GM23338 (cell line): ENCODE results near the gene TRIML1. TPM values are rescaled to one million over a fixed set of nuclear protein-coding genes. Genes with fewer than 3 reads are reported as not detected.

Source experiments
- ATAC-seq: fragments of 200-7000 bp; cut with Tn5 transposase; 3 replicates; pipeline ENCODE4 v1.9.1; 2020
- DNase-seq: peaks from one replicate; pipeline ENCODE4 v3.0.0-alpha.2; 2015; ENCODE audit warnings: low spot score
- H2AFZ ChIP-seq: fragments of 200-600 bp; sonication (generic); 2 replicates; pipeline ENCODE4 v1.8.0; 2016; ENCODE audit warnings: antibody characterized with exemption, mild to moderate bottlenecking, moderate library complexity
- H3F3A ChIP-seq: fragments of 200-600 bp; sonication (generic); replicated peaks from 2 replicates; pipeline ENCODE4 v1.8.0; 2017; ENCODE audit warnings: antibody characterized with exemption, mixed run types, low read depth
- H3K27ac ChIP-seq: fragments of 200-600 bp; sonication (generic); 2 replicates; pipeline ENCODE4 v1.6.1; 2016; ENCODE audit warnings: low read depth
- H3K27me3 ChIP-seq: fragments of 200-600 bp; sonication (generic); 2 replicates; pipeline ENCODE4 v1.8.0; 2016; ENCODE audit warnings: mild to moderate bottlenecking, mixed run types, moderate library complexity; ENCODE audit not compliant: insufficient read depth
- H3K36me3 ChIP-seq: fragments of 200-600 bp; sonication (generic); 2 replicates; pipeline ENCODE4 v1.8.0; 2016; ENCODE audit warnings: mild to moderate bottlenecking; ENCODE audit not compliant: insufficient read depth
- H3K4me1 ChIP-seq: fragments of 200-600 bp; sonication (generic); 2 replicates; pipeline ENCODE4 v1.8.0; 2016; ENCODE audit warnings: mild to moderate bottlenecking, moderate library complexity; ENCODE audit not compliant: insufficient read depth
- H3K4me2 ChIP-seq: fragments of 200-600 bp; sonication (generic); 2 replicates; pipeline ENCODE4 v1.7.1; 2017; ENCODE audit warnings: mixed run types
- H3K4me3 ChIP-seq: fragments of 200-600 bp; sonication (generic); 2 replicates; pipeline ENCODE4 v1.6.1; 2016; ENCODE audit warnings: mixed run types
- H3K79me2 ChIP-seq: fragments of 200-600 bp; sonication (generic); replicated peaks from 2 replicates; pipeline ENCODE4 v1.8.0; 2017; ENCODE audit warnings: mild to moderate bottlenecking; ENCODE audit not compliant: insufficient read depth
- H3K9me2 ChIP-seq: fragments of 200-600 bp; sonication (generic); 2 replicates; pipeline ENCODE4 v1.8.0; 2017; ENCODE audit not compliant: insufficient read depth
- H4K20me1 ChIP-seq: fragments of 200-600 bp; sonication (generic); replicated peaks from 2 replicates; pipeline ENCODE4 v1.8.0; 2017; ENCODE audit warnings: mild to moderate bottlenecking; ENCODE audit not compliant: insufficient read depth
- H3K27ac Mint-ChIP-seq: 2 replicates; pipeline ENCODE4 v1.8.0; 2020; ENCODE audit warnings: inconsistent platforms, mild to moderate bottlenecking, moderate library complexity, mixed read lengths
- H3K27me3 Mint-ChIP-seq: 3 replicates; pipeline ENCODE4 v1.8.0; 2022; ENCODE audit warnings: low read depth, mild to moderate bottlenecking, moderate library complexity, mixed read lengths, inconsistent platforms; ENCODE audit not compliant: insufficient read depth, poor library complexity
- H3K36me3 Mint-ChIP-seq: 3 replicates; pipeline ENCODE4 v1.8.0; 2021; ENCODE audit warnings: low read depth, mild to moderate bottlenecking, inconsistent platforms, moderate library complexity, mixed read lengths
- H3K4me1 Mint-ChIP-seq: 3 replicates; pipeline ENCODE4 v1.8.0; 2020; ENCODE audit warnings: mild to moderate bottlenecking, inconsistent platforms, mixed read lengths
- H3K4me3 Mint-ChIP-seq: 3 replicates; pipeline ENCODE4 v1.8.0; 2021; ENCODE audit warnings: moderate library complexity, mild to moderate bottlenecking, inconsistent platforms, mixed read lengths
- H3K9me3 Mint-ChIP-seq: 3 replicates; pipeline ENCODE4 v1.8.0; 2020; ENCODE audit warnings: moderate library complexity, mild to moderate bottlenecking, inconsistent platforms, mixed read lengths
- CREB1 ChIP-seq: fragments of 250-450 bp; sonication (Bioruptor Pico); IDR thresholded peaks from 2 replicates; pipeline ENCODE4 v1.5.0; 2020; ENCODE audit warnings: low read depth, mild to moderate bottlenecking, moderate library complexity
- JUNB ChIP-seq: IDR thresholded peaks from one replicate; pipeline ENCODE4 v1.6.1; 2016; ENCODE audit warnings: antibody characterized with exemption; ENCODE audit not compliant: unreplicated experiment
- NANOG ChIP-seq: IDR thresholded peaks from 2 replicates; pipeline ENCODE4 v1.6.1; 2016; ENCODE audit warnings: antibody characterized with exemption, borderline replicate concordance
- POLR2AphosphoS5 ChIP-seq: IDR thresholded peaks from 2 replicates; pipeline ENCODE4 v1.6.1; 2016; ENCODE audit warnings: antibody characterized with exemption, low read depth
- ZNF331 ChIP-seq: fragments of 250-450 bp; sonication (Bioruptor Pico); IDR thresholded peaks from 2 replicates; pipeline ENCODE4 v1.5.0; 2020; ENCODE audit warnings: low read depth, mild to moderate bottlenecking, moderate library complexity
- polyA plus RNA-seq: library from polyadenylated mRNA; unstranded; fragments of >200 nt; fragmentation: Nextera tagmentation; extraction: Ambion mirVana; gene quantifications from 2 replicates; pipeline ENCODE4 v1.2.1, GENCODE V29; 2016
- total RNA-seq: library from RNA; depleted of rRNA; stranded (reverse); fragments of >200 nt; shearing (Covaris generic); gene quantifications from 2 replicates; pipeline ENCODE4 v1.2.3, GENCODE V29; 2014
- TF ChIP-seq, protein P1 (sequence below): IDR thresholded peaks from one replicate; pipeline ENCODE4 v1.6.1; 2018; ENCODE audit warnings: antibody characterized with exemption; ENCODE audit not compliant: unreplicated experiment
- TF ChIP-seq, protein P2 (sequence below), 2 experiments: fragments of 200-600 bp in 1 of 2; sonication (generic) in 1 of 2; conservative IDR thresholded peaks; 2 replicates each; pipeline versions ENCODE4 v1.5.1 to v1.6.1; 2016 to 2017; ENCODE audit warnings: antibody characterized with exemption in 2 of 2, low read depth in 2 of 2, mild to moderate bottlenecking in 2 of 2, moderate library complexity in 1 of 2
- TF ChIP-seq, protein P3 (sequence below): fragments of 250-450 bp; sonication (Bioruptor Pico); IDR thresholded peaks from 2 replicates; pipeline ENCODE4 v1.5.0; 2020; ENCODE audit warnings: mild to moderate bottlenecking, moderate library complexity

TRIML1 gene
- total and polyA plus RNA-seq, 2 experiments from 2014 or later = not detected

DNA sequence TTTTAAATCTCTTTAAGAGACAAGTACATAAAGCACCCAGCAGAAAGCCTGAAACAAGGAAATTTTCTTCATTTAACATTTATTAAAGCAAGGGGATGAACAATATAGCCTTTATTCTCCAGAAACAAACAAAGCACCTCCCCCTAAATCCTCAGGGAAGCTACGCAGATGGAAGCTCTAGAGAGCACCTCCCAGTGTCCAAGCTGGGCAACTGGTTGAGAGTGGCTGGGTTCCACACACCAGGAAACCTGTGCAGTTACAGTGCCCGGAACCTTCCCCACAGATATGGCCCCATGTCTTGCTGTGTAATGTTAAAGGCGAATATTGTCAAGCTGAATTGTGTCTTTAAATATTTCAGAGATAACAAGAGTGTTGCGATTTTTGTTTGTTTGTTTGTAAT, 8.9 kb upstream of the TRIML1 start (continued):
- no peak for TF ChIP-seq JUNB
- TF ChIP-seq, protein P1, sequence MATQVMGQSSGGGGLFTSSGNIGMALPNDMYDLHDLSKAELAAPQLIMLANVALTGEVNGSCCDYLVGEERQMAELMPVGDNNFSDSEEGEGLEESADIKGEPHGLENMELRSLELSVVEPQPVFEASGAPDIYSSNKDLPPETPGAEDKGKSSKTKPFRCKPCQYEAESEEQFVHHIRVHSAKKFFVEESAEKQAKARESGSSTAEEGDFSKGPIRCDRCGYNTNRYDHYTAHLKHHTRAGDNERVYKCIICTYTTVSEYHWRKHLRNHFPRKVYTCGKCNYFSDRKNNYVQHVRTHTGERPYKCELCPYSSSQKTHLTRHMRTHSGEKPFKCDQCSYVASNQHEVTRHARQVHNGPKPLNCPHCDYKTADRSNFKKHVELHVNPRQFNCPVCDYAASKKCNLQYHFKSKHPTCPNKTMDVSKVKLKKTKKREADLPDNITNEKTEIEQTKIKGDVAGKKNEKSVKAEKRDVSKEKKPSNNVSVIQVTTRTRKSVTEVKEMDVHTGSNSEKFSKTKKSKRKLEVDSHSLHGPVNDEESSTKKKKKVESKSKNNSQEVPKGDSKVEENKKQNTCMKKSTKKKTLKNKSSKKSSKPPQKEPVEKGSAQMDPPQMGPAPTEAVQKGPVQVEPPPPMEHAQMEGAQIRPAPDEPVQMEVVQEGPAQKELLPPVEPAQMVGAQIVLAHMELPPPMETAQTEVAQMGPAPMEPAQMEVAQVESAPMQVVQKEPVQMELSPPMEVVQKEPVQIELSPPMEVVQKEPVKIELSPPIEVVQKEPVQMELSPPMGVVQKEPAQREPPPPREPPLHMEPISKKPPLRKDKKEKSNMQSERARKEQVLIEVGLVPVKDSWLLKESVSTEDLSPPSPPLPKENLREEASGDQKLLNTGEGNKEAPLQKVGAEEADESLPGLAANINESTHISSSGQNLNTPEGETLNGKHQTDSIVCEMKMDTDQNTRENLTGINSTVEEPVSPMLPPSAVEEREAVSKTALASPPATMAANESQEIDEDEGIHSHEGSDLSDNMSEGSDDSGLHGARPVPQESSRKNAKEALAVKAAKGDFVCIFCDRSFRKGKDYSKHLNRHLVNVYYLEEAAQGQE = no peak
- TF ChIP-seq, protein P2, sequence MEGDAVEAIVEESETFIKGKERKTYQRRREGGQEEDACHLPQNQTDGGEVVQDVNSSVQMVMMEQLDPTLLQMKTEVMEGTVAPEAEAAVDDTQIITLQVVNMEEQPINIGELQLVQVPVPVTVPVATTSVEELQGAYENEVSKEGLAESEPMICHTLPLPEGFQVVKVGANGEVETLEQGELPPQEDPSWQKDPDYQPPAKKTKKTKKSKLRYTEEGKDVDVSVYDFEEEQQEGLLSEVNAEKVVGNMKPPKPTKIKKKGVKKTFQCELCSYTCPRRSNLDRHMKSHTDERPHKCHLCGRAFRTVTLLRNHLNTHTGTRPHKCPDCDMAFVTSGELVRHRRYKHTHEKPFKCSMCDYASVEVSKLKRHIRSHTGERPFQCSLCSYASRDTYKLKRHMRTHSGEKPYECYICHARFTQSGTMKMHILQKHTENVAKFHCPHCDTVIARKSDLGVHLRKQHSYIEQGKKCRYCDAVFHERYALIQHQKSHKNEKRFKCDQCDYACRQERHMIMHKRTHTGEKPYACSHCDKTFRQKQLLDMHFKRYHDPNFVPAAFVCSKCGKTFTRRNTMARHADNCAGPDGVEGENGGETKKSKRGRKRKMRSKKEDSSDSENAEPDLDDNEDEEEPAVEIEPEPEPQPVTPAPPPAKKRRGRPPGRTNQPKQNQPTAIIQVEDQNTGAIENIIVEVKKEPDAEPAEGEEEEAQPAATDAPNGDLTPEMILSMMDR (conservative IDR thresholded peaks at IDR 0.05; ENCODE audit: low read depth in 2 of 2) = peak; percentile 55 to 74
- TF ChIP-seq POLR2AphosphoS5 = no peak

DNA sequence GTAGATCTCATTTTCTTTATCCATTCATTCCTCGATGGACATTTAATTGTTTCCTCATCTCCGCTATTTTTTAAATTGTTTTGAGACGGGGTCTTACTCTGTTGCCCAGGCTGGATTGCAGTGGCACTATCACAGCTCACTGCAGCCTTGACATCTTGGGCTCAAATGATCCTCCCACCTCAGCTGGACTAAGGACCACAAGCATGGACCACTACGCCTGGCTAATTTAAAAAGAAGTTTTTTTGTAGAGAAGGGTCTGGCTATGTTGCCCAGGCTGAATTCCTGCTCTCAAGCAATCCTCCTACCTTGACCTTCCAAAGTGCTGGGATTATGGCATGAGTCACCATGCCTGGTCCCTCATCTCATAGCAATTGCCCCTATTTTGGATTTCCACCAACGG, 7.0 kb upstream of the TRIML1 start:
- H3K36me3 Mint-ChIP-seq = no peaks in the 10 kb centered on the region
- no peak overlapping the region for H3K27ac Mint-ChIP-seq
- H3K27me3 Mint-ChIP-seq = no peaks in the 10 kb centered on the region
- Histone ChIP-seq H3K9me2 (no peaks in the 10 kb centered on the region), H4K20me1 (no peaks in the 10 kb centered on the region), H3K4me3 (no peak overlapping the region), H3K4me2 (no peak overlapping the region), H2AFZ (no peak overlapping the region), H3K4me1 (no peaks in the 10 kb centered on the region), H3K27ac (no peak overlapping the region), H3K36me3 (no peaks in the 10 kb centered on the region), H3K79me2 (no peaks in the 10 kb centered on the region), H3K27me3 (no peaks in the 10 kb centered on the region), H3F3A (no peaks in the 10 kb centered on the region)
- no peak for ATAC-seq
- H3K4me3 Mint-ChIP-seq = no peak overlapping the region
- no peak for DNase-seq
- H3K9me3 Mint-ChIP-seq = no peaks in the 10 kb centered on the region
- peaks cover 8% of the 10 kb centered on the region for H3K4me1 Mint-ChIP-seq
- TF ChIP-seq ZNF331 (CRISPR knock-in tag) (no peak), NANOG (no peak), CREB1 (CRISPR knock-in tag) (no peak), JUNB (no peak)
- TF ChIP-seq, protein P1 = no peak
- TF ChIP-seq, protein P3, sequence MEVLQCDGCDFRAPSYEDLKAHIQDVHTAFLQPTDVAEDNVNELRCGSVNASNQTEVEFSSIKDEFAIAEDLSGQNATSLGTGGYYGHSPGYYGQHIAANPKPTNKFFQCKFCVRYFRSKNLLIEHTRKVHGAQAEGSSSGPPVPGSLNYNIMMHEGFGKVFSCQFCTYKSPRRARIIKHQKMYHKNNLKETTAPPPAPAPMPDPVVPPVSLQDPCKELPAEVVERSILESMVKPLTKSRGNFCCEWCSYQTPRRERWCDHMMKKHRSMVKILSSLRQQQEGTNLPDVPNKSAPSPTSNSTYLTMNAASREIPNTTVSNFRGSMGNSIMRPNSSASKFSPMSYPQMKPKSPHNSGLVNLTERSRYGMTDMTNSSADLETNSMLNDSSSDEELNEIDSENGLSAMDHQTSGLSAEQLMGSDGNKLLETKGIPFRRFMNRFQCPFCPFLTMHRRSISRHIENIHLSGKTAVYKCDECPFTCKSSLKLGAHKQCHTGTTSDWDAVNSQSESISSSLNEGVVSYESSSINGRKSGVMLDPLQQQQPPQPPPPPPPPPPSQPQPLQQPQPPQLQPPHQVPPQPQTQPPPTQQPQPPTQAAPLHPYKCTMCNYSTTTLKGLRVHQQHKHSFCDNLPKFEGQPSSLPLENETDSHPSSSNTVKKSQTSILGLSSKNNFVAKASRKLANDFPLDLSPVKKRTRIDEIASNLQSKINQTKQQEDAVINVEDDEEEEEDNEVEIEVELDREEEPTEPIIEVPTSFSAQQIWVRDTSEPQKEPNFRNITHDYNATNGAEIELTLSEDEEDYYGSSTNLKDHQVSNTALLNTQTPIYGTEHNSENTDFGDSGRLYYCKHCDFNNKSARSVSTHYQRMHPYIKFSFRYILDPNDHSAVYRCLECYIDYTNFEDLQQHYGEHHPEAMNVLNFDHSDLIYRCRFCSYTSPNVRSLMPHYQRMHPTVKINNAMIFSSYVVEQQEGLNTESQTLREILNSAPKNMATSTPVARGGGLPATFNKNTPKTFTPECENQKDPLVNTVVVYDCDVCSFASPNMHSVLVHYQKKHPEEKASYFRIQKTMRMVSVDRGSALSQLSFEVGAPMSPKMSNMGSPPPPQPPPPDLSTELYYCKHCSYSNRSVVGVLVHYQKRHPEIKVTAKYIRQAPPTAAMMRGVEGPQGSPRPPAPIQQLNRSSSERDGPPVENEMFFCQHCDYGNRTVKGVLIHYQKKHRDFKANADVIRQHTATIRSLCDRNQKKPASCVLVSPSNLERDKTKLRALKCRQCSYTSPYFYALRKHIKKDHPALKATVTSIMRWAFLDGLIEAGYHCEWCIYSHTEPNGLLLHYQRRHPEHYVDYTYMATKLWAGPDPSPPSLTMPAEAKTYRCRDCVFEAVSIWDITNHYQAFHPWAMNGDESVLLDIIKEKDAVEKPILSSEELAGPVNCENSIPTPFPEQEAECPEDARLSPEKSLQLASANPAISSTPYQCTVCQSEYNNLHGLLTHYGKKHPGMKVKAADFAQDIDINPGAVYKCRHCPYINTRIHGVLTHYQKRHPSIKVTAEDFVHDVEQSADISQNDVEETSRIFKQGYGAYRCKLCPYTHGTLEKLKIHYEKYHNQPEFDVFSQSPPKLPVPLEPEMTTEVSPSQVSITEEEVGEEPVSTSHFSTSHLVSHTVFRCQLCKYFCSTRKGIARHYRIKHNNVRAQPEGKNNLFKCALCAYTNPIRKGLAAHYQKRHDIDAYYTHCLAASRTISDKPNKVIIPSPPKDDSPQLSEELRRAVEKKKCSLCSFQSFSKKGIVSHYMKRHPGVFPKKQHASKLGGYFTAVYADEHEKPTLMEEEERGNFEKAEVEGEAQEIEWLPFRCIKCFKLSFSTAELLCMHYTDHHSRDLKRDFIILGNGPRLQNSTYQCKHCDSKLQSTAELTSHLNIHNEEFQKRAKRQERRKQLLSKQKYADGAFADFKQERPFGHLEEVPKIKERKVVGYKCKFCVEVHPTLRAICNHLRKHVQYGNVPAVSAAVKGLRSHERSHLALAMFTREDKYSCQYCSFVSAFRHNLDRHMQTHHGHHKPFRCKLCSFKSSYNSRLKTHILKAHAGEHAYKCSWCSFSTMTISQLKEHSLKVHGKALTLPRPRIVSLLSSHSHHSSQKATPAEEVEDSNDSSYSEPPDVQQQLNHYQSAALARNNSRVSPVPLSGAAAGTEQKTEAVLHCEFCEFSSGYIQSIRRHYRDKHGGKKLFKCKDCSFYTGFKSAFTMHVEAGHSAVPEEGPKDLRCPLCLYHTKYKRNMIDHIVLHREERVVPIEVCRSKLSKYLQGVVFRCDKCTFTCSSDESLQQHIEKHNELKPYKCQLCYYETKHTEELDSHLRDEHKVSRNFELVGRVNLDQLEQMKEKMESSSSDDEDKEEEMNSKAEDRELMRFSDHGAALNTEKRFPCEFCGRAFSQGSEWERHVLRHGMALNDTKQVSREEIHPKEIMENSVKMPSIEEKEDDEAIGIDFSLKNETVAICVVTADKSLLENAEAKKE (CRISPR knock-in tag) = no peak
